Endothelial cell of umbilical vein (primary cell): ENCODE data around the gene INPP5A. TPM values are rescaled to one million over a fixed set of nuclear protein-coding genes. Genes with fewer than 3 reads are reported as not detected.

Experiments
- BruUV-seq: library from RNA; stranded (reverse); fragments of 400-500 nt; replicated peaks from 2 replicates; lab custom pipeline; 2021; lab: Mats Ljungman, UMichigan
- CTCF ChIA-PET: fragments of 300-600, 350-600 bp; sonication (Branson Sonifier 250); formaldehyde crosslinking; loops from one replicate; lab custom pipeline; 2021; ENCODE audit warnings: antibody characterized with exemption, inconsistent platforms; lab: Charles Lee
- POLR2A ChIA-PET: fragments of 300-600, 350-600 bp; sonication (Branson Sonifier 250); formaldehyde crosslinking; loops from one replicate; lab custom pipeline; 2021; ENCODE audit warnings: antibody characterized with exemption, inconsistent platforms; lab: Charles Lee
- DNase-seq: peaks from one replicate; pipeline ENCODE4 v3.0.0-alpha.2; 2011; ENCODE audit warnings: low read depth, low spot score
- FAIRE-seq: peaks from 2 replicates; lab custom pipeline; 2011; peaks lifted over from hg19 to GRCh38; lab: Jason Lieb, UNC
- H2AFZ ChIP-seq: 2 replicates; pipeline ENCODE4 v1.6.0; 2012; ENCODE audit warnings: low read depth, low read length, control low read depth, inconsistent platforms
- H3K27ac ChIP-seq: 2 replicates; pipeline ENCODE4 v1.5.1; 2011; ENCODE audit warnings: low read depth, mild to moderate bottlenecking, control low read depth, low read length, moderate library complexity; ENCODE audit not compliant: insufficient read depth
- H3K27me3 ChIP-seq, 2 experiments: 2 replicates each; pipeline versions ENCODE4 v1.6.0 to v1.6.1; 2011; ENCODE audit warnings: low read length in 2 of 2, mixed read lengths in 1 of 2; ENCODE audit not compliant: control insufficient read depth in 2 of 2, insufficient read depth in 2 of 2
- H3K36me3 ChIP-seq, 2 experiments: 2 replicates in 1 of 2; 3 replicates in 1 of 2; pipeline ENCODE4 v1.5.1; 2011; ENCODE audit warnings: low read length in 2 of 2, mild to moderate bottlenecking in 1 of 2, moderate library complexity in 1 of 2; ENCODE audit not compliant: control insufficient read depth in 2 of 2, insufficient read depth in 2 of 2; ENCODE audit errors: extremely low read depth in 1 of 2
- H3K4me1 ChIP-seq: 3 replicates; pipeline ENCODE4 v1.5.1; 2011; ENCODE audit warnings: mild to moderate bottlenecking, low read length; ENCODE audit not compliant: control insufficient read depth, insufficient read depth; ENCODE audit errors: extremely low read depth
- H3K4me2 ChIP-seq: 2 replicates; pipeline ENCODE4 v1.6.1; 2011; ENCODE audit warnings: low read length, control low read depth, mixed read lengths; ENCODE audit not compliant: insufficient read depth
- H3K4me3 ChIP-seq, 3 experiments: fragments of 200-600 bp in 1 of 3; sonication (generic), shearing (Covaris generic) in 1 of 3; replicated peaks in 1 of 3; 2 replicates each; pipeline ENCODE4 v1.5.1; 2011 to 2016; ENCODE audit warnings: control low read depth in 3 of 3, low read length in 3 of 3, mild to moderate bottlenecking in 2 of 3, inconsistent platforms in 1 of 3, low read depth in 1 of 3, moderate library complexity in 1 of 3; ENCODE audit not compliant: insufficient read depth in 1 of 3
- H3K79me2 ChIP-seq: 2 replicates; pipeline ENCODE4 v1.6.0; 2012; ENCODE audit warnings: low read length, inconsistent platforms; ENCODE audit not compliant: control insufficient read depth, insufficient read depth
- H3K9ac ChIP-seq: replicated peaks from 2 replicates; pipeline ENCODE3; 2011; ENCODE audit warnings: low read length, control low read depth; ENCODE audit not compliant: insufficient read depth; ENCODE audit errors: extremely low read depth
- H3K9me1 ChIP-seq: replicated peaks from 3 replicates; pipeline ENCODE4 v1.6.0; 2011; ENCODE audit warnings: mild to moderate bottlenecking, low read length; ENCODE audit not compliant: control insufficient read depth, insufficient read depth; ENCODE audit errors: extremely low read depth
- H3K9me3 ChIP-seq: replicated peaks from 2 replicates; pipeline ENCODE4 v1.5.1; 2012; ENCODE audit warnings: low read length, inconsistent platforms; ENCODE audit not compliant: control insufficient read depth, insufficient read depth
- H4K20me1 ChIP-seq: replicated peaks from 2 replicates; pipeline ENCODE3; 2011; ENCODE audit warnings: mild to moderate bottlenecking, low read length; ENCODE audit not compliant: control insufficient read depth, insufficient read depth; ENCODE audit errors: extremely low read depth
- CTCF ChIP-seq, 2 donors: IDR thresholded peaks; 1 replicate in 1 of 2; 2 replicates in 1 of 2; pipeline ENCODE4 v1.5.1; 2011; ENCODE audit warnings: low read length in 2 of 2, mild to moderate bottlenecking in 2 of 2, moderate library complexity in 2 of 2, control low read depth in 1 of 2, inconsistent platforms in 1 of 2, low read depth in 1 of 2; ENCODE audit not compliant: insufficient read depth in 1 of 2; ENCODE audit errors: extremely low read depth in 1 of 2
- EZH2 ChIP-seq: IDR thresholded peaks from 2 replicates; pipeline ENCODE4 v1.6.1; 2012; ENCODE audit warnings: borderline replicate concordance, low read depth, mild to moderate bottlenecking, moderate library complexity, low read length, inconsistent platforms; ENCODE audit not compliant: severe bottlenecking
- FOS ChIP-seq: IDR thresholded peaks from 2 replicates; pipeline ENCODE4 v1.6.1; 2011; ENCODE audit warnings: mild to moderate bottlenecking, low read length, moderate library complexity, borderline replicate concordance; ENCODE audit not compliant: insufficient read depth
- GATA2 ChIP-seq: IDR thresholded peaks from 2 replicates; pipeline ENCODE4 v1.7.0; 2011; ENCODE audit warnings: low read depth, mild to moderate bottlenecking, moderate library complexity, mixed read lengths, low read length; ENCODE audit not compliant: insufficient read length, insufficient read depth
- JUN ChIP-seq: IDR thresholded peaks from 2 replicates; pipeline ENCODE4 v1.6.1; 2011; ENCODE audit warnings: borderline replicate concordance, low read depth; ENCODE audit not compliant: insufficient read length, insufficient read depth
- MAX ChIP-seq: IDR thresholded peaks from 2 replicates; pipeline ENCODE4 v1.6.1; 2011; ENCODE audit not compliant: insufficient read depth, insufficient read length
- MYC ChIP-seq: IDR thresholded peaks from one replicate; pipeline ENCODE4 v1.6.1; 2011; ENCODE audit warnings: mild to moderate bottlenecking, low read depth, low read length
- POLR2A ChIP-seq: IDR thresholded peaks from 2 replicates; pipeline ENCODE4 v1.6.1; 2012; ENCODE audit warnings: low read depth, mild to moderate bottlenecking, control low read depth, low read length
- POLR2AphosphoS5 ChIP-seq: IDR thresholded peaks from 2 replicates; pipeline ENCODE4 v1.6.1; 2012; ENCODE audit warnings: low read depth, mild to moderate bottlenecking, control low read depth, low read length, moderate library complexity; ENCODE audit not compliant: insufficient read depth
- dilution Hi-C: fragments of 300-500 bp; cut with MboI; formaldehyde crosslinking; loops from one replicate; pipeline ENCODE4 v1.15.0; 2019; ENCODE audit warnings: low sequenced_read_pairs; ENCODE audit not compliant: extremely low pct_ligation_motif_present
- intact Hi-C: fragments of 100-400 bp; cut with micrococcal nuclease; formaldehyde crosslinking; loops from one replicate; pipeline ENCODE4 v1.10.0; 2022
- polyA plus RNA-seq, 4 experiments: library from polyadenylated mRNA; depleted of rRNA in 3 of 4; stranded (reverse) in 3 of 4; unstranded in 1 of 4; fragments of >200 nt; gene quantifications; 2 replicates each; pipeline versions ENCODE4 v1.2.1 to v1.2.3, GENCODE V29; 2011 to 2012; ENCODE audit warnings: missing spikeins in 1 of 4
- total RNA-seq: library from RNA; stranded (reverse); gene quantifications from 2 replicates; pipeline ENCODE4 v1.2.3, GENCODE V29; 2021

The INPP5A gene
- total and polyA plus RNA-seq, 2 donors (not counting 3 experiments of a cell fraction or from before 2014, with no cell fraction given): 22.9 to 33.2 TPM

- intact Hi-C loops: no loop called here
These were observed 171.3 kb downstream of the INPP5A start for GRCh38 chr10:132708936-132709335.

More at GRCh38 chr10:132708936-132709335, 171.3 kb downstream of the INPP5A start:
- Histone ChIP-seq H2AFZ (no peak overlapping the region), H3K27me3 (no peaks in the 10 kb centered on the region), H3K4me3 (no peak overlapping the region), H4K20me1 (no peaks in the 10 kb centered on the region), H3K4me2 (no peak overlapping the region), H3K9ac (no peak overlapping the region), H3K4me1 (no peaks in the 10 kb centered on the region), H3K27ac (no peak overlapping the region), H3K79me2 (no peaks in the 10 kb centered on the region), H3K9me3 (no peaks in the 10 kb centered on the region), H3K9me1 (no peaks in the 10 kb centered on the region), H3K36me3 (peaks cover 0 to 2% of the 10 kb centered on the region in 2 experiments)
- POLR2A ChIA-PET: no interaction called here
- dilution Hi-C loops: no loop called here
- no TSS peak for BruUV-seq
- CTCF ChIA-PET: no interaction called here
- DNase-seq (no peak), FAIRE-seq (no peak)
- TF ChIP-seq FOS (no peak), JUN (no peak), MAX (no peak), MYC (no peak), CTCF (IDR thresholded peaks at IDR 0.05; ENCODE audit: extremely low read depth in 1 of 2, insufficient read depth in 1 of 2, low read depth in 1 of 2, low read length in 2 of 2) (no peak), GATA2 (no peak), POLR2A (no peak), EZH2 (no peak), POLR2AphosphoS5 (no peak)
